H54 (cell line): ENCODE measurements around the gene IMMT.

Experiments
- DNase-seq: peaks from one replicate; pipeline ENCODE4 v3.0.0; 2011; ENCODE audit warnings: low spot score, mixed read lengths; ENCODE audit not compliant: insufficient read length
- FAIRE-seq: peaks from 3 replicates; lab custom pipeline; 2011; peaks lifted over from hg19 to GRCh38; lab: Jason Lieb, UNC
- POLR2A ChIP-seq: IDR thresholded peaks from 2 replicates; pipeline ENCODE4 v1.6.1; 2011; ENCODE audit warnings: low read depth, mild to moderate bottlenecking, low read length

IMMT gene

GRCh38 chr2:86157009-86157556 is 38.2 kb downstream of the IMMT start:
- FAIRE-seq (no peak), DNase-seq (no peak)
- no peak for TF ChIP-seq POLR2A

GRCh38 chr2:86150502-86150901 is 44.8 kb downstream of the IMMT start:
- FAIRE-seq (no peak), DNase-seq (no peak)
- TF ChIP-seq POLR2A: no peak

- DNase-seq (no peak), FAIRE-seq (no peak)
- TF ChIP-seq POLR2A: no peak
Measured at GRCh38 chr2:86147793-86148192, 47.5 kb downstream of the IMMT start.

- DNase-seq: no peak
- no peak for FAIRE-seq
- TF ChIP-seq POLR2A: no peak
Measured at GRCh38 chr2:86143926-86144685, 51.2 kb downstream of the IMMT start.

GRCh38 chr2:86143307-86143706 is 52.0 kb downstream of the IMMT start:
- no peak for TF ChIP-seq POLR2A
- FAIRE-seq (no peak), DNase-seq (no peak)

- no peak for TF ChIP-seq POLR2A
- no peak for DNase-seq
- FAIRE-seq: no peak
Measured at GRCh38 chr2:86142436-86143257, 52.6 kb downstream of the IMMT start.

GRCh38 chr2:86140969-86141392 is 54.3 kb downstream of the IMMT start:
- DNase-seq (no peak), FAIRE-seq (no peak)
- no peak for TF ChIP-seq POLR2A

GRCh38 chr2:86139981-86140380 is 55.3 kb downstream of the IMMT start:
- no peak for FAIRE-seq
- DNase-seq: no peak
- no peak for TF ChIP-seq POLR2A

- FAIRE-seq (no peak), DNase-seq (no peak)
- TF ChIP-seq POLR2A: no peak
Measured at GRCh38 chr2:86138736-86139625, 56.3 kb downstream of the IMMT start.

GRCh38 chr2:86136141-86136540 is 59.1 kb downstream of the IMMT start:
- DNase-seq (no peak), FAIRE-seq (no peak)
- no peak for TF ChIP-seq POLR2A

- DNase-seq (no peak), FAIRE-seq (no peak)
- no peak for TF ChIP-seq POLR2A
Measured at GRCh38 chr2:86135653-86136052, 59.6 kb downstream of the IMMT start.

- no peak for FAIRE-seq
- TF ChIP-seq POLR2A: no peak
Measured at GRCh38 chr2:86134709-86135108, 60.6 kb downstream of the IMMT start.

GRCh38 chr2:86124683-86125082 is 70.6 kb downstream of the IMMT start:
- FAIRE-seq (no peak), DNase-seq (no peak)
- TF ChIP-seq POLR2A: no peak

More at GRCh38 chr2:86134709-86135108, 60.6 kb downstream of the IMMT start:
- DNase-seq: no peak

GRCh38 chr2:86123328-86123925 is 71.8 kb downstream of the IMMT start:
- TF ChIP-seq POLR2A: no peak
- DNase-seq (no peak), FAIRE-seq (no peak)
